Measurements from ENCODE around the gene IL4I1.

Gene IL4I1

DNA sequence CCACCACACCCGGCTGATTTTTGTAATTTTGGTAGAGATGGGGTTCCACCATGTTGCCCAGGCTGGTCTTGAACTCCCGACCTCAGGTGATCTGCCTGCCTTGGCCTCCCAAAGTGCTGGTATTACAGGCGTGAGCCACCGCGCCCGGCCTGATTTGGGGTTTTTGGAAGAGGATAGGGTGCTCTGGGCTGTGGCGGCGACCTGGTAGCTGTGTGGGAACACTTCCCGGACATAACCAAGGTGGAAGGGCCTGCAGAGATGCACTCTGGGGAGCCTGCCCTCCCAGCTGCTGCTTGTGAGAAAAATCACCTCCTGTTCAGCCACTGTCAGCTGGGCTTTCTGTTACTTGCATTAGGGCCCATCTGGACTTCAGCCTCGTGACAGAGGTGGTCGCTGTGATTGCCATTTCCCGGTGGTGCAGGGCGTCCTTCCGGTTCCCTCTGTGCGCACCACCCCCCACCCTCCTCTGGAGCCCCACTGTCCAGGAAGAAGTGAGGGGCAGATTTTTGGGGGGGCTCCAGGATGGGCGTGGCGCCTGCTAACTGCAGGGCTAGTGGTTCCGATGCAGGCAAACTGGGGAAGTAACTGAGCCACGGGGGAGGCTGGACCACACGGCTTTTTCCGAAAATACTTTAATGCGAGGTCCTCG is 7.5 kb downstream of the IL4I1 start:
- in situ Hi-C loops (cut with MboI; ENCODE audit: low pct_unique_long_range_greater_than_20kb, low sequenced_read_pairs, unreplicated experiment): no loop called here
- TF ChIP-seq, protein P1, sequence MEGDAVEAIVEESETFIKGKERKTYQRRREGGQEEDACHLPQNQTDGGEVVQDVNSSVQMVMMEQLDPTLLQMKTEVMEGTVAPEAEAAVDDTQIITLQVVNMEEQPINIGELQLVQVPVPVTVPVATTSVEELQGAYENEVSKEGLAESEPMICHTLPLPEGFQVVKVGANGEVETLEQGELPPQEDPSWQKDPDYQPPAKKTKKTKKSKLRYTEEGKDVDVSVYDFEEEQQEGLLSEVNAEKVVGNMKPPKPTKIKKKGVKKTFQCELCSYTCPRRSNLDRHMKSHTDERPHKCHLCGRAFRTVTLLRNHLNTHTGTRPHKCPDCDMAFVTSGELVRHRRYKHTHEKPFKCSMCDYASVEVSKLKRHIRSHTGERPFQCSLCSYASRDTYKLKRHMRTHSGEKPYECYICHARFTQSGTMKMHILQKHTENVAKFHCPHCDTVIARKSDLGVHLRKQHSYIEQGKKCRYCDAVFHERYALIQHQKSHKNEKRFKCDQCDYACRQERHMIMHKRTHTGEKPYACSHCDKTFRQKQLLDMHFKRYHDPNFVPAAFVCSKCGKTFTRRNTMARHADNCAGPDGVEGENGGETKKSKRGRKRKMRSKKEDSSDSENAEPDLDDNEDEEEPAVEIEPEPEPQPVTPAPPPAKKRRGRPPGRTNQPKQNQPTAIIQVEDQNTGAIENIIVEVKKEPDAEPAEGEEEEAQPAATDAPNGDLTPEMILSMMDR (IDR thresholded peaks at IDR 0.05; ENCODE audit: extremely low read depth, insufficient read depth, missing control alignments): no peak
- DNase-seq (ENCODE audit: low spot score): no peak

DNA sequence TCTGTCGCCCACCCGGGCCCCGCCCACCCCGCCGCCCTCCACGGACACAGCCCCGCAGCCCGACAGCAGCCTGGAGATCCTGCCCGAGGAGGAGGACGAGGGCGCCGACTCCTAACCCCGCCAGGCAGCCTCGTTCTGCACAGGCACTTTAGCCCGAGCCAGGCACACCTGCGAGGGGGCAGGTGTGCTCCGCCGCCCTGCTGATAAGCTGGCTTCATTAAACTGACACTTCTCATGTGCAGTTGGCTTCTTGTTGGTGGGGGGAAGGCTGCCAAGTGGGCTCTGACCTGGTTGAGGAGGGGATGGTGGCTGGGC is 8.2 kb downstream of the IL4I1 start:
- in situ Hi-C loops (cut with MboI; ENCODE audit: low pct_unique_long_range_greater_than_20kb, low sequenced_read_pairs, unreplicated experiment): no loop called here

DNA sequence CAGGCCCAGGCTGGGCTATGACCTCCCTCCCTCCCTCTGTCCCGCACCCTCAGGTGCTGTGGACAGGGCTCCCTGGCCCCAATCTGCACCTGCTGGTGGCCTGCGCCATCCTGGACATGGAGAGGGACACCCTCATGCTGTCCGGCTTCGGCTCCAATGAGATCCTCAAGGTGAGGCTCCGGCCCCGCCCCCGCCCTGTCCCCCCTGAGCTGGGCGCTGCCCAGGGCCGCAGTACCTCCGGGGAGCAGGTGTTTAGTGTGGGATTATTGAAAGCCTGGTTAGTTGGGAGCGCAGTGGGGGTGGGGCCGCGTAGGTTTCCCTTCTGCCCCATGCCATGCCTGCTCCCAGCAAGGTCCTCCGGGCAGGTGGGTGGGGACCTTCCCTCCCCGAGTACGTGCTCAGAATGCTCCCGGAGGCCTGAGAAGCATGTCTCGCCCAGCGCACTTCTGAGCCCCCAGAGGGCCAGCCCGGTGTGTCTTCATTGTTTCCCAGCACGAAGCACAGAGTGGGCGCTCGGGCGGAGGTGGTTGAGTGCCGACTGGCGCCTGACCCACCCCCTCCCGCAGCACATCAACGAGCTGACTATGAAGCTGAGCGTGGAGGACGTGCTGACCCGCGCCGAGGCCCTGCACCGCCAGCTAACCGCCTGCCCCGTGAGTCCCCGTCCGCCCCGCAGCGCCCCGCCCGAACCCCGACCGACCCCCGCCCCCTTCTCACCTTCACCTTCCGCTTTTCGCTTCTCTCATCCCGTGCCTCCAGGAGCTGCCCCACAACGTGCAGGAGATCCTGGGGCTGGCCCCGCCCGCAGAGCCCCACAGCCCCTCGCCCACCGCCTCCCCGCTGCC is 8.8 kb downstream of the IL4I1 start:
- TF ChIP-seq, protein P1 (IDR thresholded peaks at IDR 0.05; ENCODE audit: extremely low read depth, insufficient read depth, missing control alignments): no peak
- in situ Hi-C loops (cut with MboI; ENCODE audit: low pct_unique_long_range_greater_than_20kb, low sequenced_read_pairs, unreplicated experiment): no loop called here
- no peak for DNase-seq (ENCODE audit: low spot score)

More for the DNA sequence above, 8.2 kb downstream of the IL4I1 start:
- TF ChIP-seq, protein P1 (IDR thresholded peaks at IDR 0.05; ENCODE audit: extremely low read depth, insufficient read depth, missing control alignments): no peak
- DNase-seq (ENCODE audit: low spot score): no peak

DNA sequence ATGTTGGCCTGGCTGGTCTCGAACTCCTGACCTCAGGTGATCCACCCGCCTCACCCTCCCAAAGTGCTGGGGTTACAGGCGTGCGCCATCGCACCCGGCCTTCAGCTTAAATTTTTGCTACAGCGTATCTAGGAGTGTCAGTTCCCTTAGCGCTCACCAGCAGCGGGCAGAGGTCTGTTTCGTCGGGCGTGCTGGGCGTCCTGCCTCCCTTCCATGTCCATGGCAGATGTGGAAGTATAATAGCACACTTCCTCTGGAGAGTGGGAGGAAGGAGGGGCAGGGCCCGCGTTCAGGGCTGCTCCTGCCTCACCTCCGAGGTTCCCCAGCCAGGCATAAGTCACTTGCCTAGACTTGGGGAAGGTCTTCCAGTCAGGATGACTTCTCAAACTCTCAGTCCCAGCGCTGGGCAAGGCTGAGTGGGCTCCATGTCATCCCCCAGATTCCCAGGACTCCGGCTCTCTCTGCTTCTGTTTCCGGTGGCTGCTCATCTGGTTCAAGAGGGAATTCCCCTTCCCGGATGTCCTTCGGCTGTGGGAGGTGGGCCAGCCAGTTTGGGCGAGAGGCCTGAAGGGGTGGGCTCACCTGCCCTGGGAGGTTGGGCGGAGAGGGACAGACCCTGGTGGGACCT is 9.5 kb downstream of the IL4I1 start:
- DNase-seq (ENCODE audit: low spot score): no peak
- TF ChIP-seq, protein P1 (IDR thresholded peaks at IDR 0.05; ENCODE audit: extremely low read depth, insufficient read depth, missing control alignments): no peak
- in situ Hi-C loops (cut with MboI; ENCODE audit: low pct_unique_long_range_greater_than_20kb, low sequenced_read_pairs, unreplicated experiment): no loop called here

DNA sequence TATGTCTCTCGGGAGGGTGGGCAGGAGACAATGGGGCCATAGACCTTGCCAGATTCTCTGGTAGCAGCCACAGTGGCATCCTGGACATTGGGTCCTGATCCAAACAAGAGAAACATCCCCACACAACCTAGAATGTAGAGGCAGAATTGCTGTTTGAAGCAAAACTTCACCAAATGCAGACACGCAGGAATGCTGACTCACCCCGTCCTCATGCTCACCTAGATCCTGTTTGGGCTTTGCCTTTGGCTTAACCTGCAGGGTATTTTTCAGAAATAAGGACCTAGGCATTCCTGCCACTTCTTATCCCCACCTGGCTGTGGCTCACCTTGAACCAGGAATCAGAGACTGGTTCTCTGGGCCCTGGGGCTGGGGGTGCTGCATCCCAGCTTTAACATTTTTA is 11.9 kb downstream of the IL4I1 start:
- DNase-seq (ENCODE audit: low spot score): no peak
- in situ Hi-C loops (cut with MboI; ENCODE audit: low pct_unique_long_range_greater_than_20kb, low sequenced_read_pairs, unreplicated experiment): no loop called here
- TF ChIP-seq, protein P1 (IDR thresholded peaks at IDR 0.05; ENCODE audit: extremely low read depth, insufficient read depth, missing control alignments): no peak

DNA sequence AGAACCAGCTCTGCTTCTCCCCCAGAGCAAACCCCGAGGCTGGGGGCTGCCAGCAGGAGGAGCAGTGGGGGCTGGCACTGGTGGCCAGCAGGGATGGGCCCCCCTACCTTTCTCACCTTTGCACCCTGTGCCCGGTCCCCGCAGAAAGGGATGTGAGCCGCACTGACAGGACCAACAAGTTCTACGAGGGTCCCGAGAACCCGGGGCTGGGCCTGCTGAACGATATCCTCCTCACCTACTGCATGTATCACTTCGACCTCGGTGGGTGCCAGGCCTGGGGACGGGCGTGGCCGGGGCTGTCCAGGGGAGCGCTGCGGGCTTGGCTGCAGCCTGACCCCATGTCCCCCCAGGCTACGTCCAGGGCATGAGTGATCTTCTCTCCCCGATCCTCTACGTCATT is 12.6 kb downstream of the IL4I1 start:
- no peak for DNase-seq (ENCODE audit: low spot score)
- TF ChIP-seq, protein P1 (IDR thresholded peaks at IDR 0.05; ENCODE audit: extremely low read depth, insufficient read depth, missing control alignments): no peak
- in situ Hi-C loops (cut with MboI; ENCODE audit: low pct_unique_long_range_greater_than_20kb, low sequenced_read_pairs, unreplicated experiment): no loop called here
